ENCODE results near the gene ADORA2A.

ADORA2A gene

DNA sequence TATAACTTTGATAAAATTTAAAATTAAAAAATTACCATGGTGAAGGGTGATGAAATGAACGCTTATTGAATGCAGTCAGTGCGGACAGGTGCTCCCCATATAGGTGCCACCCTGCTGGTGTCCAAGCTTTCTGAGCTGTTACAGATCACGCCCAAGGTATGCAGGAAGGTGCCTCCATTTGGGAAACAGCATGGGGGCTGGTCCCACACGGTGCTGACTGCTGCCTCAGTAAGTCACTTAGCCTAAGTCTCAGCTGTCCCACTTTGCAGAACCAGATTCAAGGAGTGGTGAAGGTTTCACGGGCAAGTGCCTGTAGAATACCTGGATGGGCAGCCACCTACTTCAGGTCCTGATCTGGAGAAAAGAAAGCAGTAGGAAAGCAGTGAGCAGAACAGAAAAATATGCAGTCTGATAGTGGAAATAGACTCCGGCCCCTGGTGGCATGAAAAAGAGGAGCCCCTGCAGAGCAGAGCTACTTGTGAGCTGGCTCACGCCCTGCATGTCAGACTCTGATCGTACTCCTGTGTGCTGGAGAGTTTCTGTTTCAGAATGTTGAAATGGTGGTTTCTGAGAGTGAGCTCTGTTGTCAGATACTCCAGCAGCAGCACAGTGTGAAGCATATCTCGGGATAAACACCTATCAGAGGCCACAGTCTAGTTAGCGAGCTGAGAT is 33.2 kb downstream of the ADORA2A start:
- POLR2A ChIA-PET, result interaction anchor here (1.0 kb wide), 1 partner anchor 188 kb away, joined by 3 read pairs; no protein-coding TSS in a partner anchor
- DNase-seq (ENCODE audit: extremely low spot score), result no peak
- CTCF ChIA-PET, result interaction anchor here (1.5 kb wide), 1 partner anchor 39 kb away, joined by 4 read pairs; no protein-coding TSS in a partner anchor
- TF ChIP-seq ELF4 (IDR thresholded peaks at IDR 0.05) (no peak), BHLHE40 (IDR thresholded peaks at IDR 0.05; ENCODE audit: borderline replicate concordance) (no peak), TARDBP (IDR thresholded peaks at IDR 0.05) (no peak), ARNT (IDR thresholded peaks at IDR 0.05) (no peak), FOXK2 (IDR thresholded peaks at IDR 0.05) (no peak), HDGF (IDR thresholded peaks at IDR 0.05; ENCODE audit: borderline replicate concordance) (no peak), LEF1 (IDR thresholded peaks at IDR 0.05; ENCODE audit: borderline replicate concordance) (no peak), FOXM1 (IDR thresholded peaks at IDR 0.05; ENCODE audit: borderline replicate concordance) (no peak), L3MBTL2 (conservative IDR thresholded peaks at IDR 0.05) (no peak), NFRKB (IDR thresholded peaks at IDR 0.05) (no peak), SUZ12 (IDR thresholded peaks at IDR 0.05) (no peak), ZNF384 (IDR thresholded peaks at IDR 0.05) (no peak), CTBP1 (IDR thresholded peaks at IDR 0.05; ENCODE audit: borderline replicate concordance) (no peak), FOXA1 (IDR thresholded peaks at IDR 0.05) (no peak), SP1 (IDR thresholded peaks at IDR 0.05) (no peak)
- TF ChIP-seq, protein P1, sequence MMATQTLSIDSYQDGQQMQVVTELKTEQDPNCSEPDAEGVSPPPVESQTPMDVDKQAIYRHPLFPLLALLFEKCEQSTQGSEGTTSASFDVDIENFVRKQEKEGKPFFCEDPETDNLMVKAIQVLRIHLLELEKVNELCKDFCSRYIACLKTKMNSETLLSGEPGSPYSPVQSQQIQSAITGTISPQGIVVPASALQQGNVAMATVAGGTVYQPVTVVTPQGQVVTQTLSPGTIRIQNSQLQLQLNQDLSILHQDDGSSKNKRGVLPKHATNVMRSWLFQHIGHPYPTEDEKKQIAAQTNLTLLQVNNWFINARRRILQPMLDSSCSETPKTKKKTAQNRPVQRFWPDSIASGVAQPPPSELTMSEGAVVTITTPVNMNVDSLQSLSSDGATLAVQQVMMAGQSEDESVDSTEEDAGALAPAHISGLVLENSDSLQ (IDR thresholded peaks at IDR 0.05), result no peak

DNA sequence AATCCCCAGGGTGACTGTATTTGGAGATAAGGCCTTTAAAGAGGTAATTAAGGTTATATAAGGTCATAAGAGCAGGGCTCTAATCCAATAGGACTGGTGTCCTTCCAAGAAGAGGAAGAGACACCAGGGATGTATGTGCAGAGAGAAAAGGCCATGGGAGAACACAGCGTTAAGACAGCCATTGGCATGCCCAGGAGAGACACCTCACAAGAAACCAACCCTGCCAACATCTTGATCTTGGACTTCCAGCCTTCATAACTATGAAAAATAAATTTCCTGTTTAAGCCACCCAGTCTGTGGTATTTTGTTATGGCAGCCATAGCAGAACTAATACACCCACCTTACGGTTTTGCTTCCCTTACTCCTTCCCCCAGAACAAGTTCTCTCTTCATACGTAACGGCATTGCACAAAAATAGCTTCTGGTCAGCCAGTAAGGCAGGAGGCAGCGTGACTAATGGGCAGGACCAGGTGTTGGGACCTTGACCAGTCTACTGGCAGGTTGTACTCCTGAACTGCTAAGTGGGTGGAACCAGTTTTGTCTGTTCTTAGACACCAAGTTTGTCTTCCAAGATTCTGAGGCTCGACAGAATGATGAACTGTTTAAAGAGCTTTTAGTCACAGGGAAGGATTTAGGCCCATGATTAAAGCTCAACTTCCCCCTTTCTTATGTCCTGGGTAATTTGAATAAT is 35.8 kb downstream of the ADORA2A start:
- ChIA-PET CTCF (no interaction called here), POLR2A (interaction anchor here (0.9 kb wide), 1 partner anchor 16 kb away, joined by 3 read pairs; no protein-coding TSS in a partner anchor)
- no peak for DNase-seq (ENCODE audit: extremely low spot score)
- no peak for TF ChIP-seq NFRKB (IDR thresholded peaks at IDR 0.05)
- TF ChIP-seq, protein P1 (IDR thresholded peaks at IDR 0.05), result no peak
- no peak for TF ChIP-seq TARDBP (IDR thresholded peaks at IDR 0.05)
- no peak for TF ChIP-seq L3MBTL2 (conservative IDR thresholded peaks at IDR 0.05)
- TF ChIP-seq LEF1 (IDR thresholded peaks at IDR 0.05; ENCODE audit: borderline replicate concordance), result no peak
- no peak for TF ChIP-seq SUZ12 (IDR thresholded peaks at IDR 0.05)
- no peak for TF ChIP-seq BHLHE40 (IDR thresholded peaks at IDR 0.05; ENCODE audit: borderline replicate concordance)
- TF ChIP-seq CTBP1 (IDR thresholded peaks at IDR 0.05; ENCODE audit: borderline replicate concordance), result no peak
- no peak for TF ChIP-seq ARNT (IDR thresholded peaks at IDR 0.05)
- TF ChIP-seq ZNF384 (IDR thresholded peaks at IDR 0.05), result no peak
- TF ChIP-seq SP1 (IDR thresholded peaks at IDR 0.05), result no peak
- TF ChIP-seq FOXK2 (IDR thresholded peaks at IDR 0.05), result no peak
- no peak for TF ChIP-seq FOXM1 (IDR thresholded peaks at IDR 0.05; ENCODE audit: borderline replicate concordance)

DNA sequence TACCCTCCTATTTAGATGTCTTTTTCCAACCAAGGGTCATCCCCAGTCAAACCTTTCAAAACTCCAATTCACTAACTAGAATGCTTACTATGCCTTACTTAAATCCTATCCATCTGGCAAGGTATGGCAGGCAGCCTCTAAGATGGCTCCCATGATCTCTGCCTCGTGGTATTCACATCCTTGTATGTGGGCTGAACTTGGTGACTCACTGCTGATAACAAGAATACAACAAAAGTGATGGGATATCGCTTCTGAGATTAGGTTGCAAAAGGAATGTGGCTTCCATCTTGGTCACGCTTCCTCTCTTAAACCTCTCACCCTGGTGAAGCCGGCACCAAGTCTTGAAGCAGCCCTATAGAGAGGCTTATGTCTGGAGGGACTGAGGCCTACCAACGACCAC is 38.2 kb downstream of the ADORA2A start:
- ChIA-PET CTCF (interaction anchor here (0.7 to 1.3 kb wide), 2 partner anchors 9 to 17 kb away, joined by 3 read pairs; no protein-coding TSS in a partner anchor), POLR2A (no interaction called here)
- DNase-seq (ENCODE audit: extremely low spot score), result no peak

DNA sequence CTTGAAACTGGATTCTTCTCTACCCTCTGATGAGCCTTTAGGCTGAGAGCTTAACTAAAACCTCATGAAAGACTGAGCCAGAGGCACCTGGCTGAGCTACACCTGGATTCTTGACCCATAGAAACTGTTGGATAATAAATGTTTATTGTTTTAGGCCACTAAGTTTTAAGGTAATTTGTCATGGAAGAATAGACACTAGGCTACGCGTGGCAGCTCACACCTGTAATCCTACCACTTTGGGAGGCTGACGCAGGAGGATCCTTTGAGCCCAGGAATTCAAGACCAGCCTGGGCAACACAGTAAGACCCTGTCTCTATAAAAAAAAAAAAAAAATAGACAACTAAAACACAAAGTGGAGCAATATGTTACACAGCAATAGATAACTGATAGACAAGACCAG is 38.6 kb downstream of the ADORA2A start:
- no peak for DNase-seq (ENCODE audit: extremely low spot score)
- TF ChIP-seq FOXM1 (IDR thresholded peaks at IDR 0.05; ENCODE audit: borderline replicate concordance) (no peak), BHLHE40 (IDR thresholded peaks at IDR 0.05; ENCODE audit: borderline replicate concordance) (no peak), HDGF (IDR thresholded peaks at IDR 0.05; ENCODE audit: borderline replicate concordance) (no peak), FOXA1 (IDR thresholded peaks at IDR 0.05) (no peak), ZNF384 (IDR thresholded peaks at IDR 0.05) (no peak), FOXK2 (IDR thresholded peaks at IDR 0.05) (no peak), ARNT (IDR thresholded peaks at IDR 0.05) (no peak), TARDBP (IDR thresholded peaks at IDR 0.05) (no peak), SP1 (IDR thresholded peaks at IDR 0.05) (no peak), ELF4 (IDR thresholded peaks at IDR 0.05) (no peak), L3MBTL2 (conservative IDR thresholded peaks at IDR 0.05) (no peak), CTBP1 (IDR thresholded peaks at IDR 0.05; ENCODE audit: borderline replicate concordance) (no peak), NFRKB (IDR thresholded peaks at IDR 0.05) (no peak), LEF1 (IDR thresholded peaks at IDR 0.05; ENCODE audit: borderline replicate concordance) (no peak), SUZ12 (IDR thresholded peaks at IDR 0.05) (no peak)
- TF ChIP-seq, protein P1 (IDR thresholded peaks at IDR 0.05), result no peak
- ChIA-PET CTCF (interaction anchor here (0.7 to 1.3 kb wide), 2 partner anchors 9 to 17 kb away, joined by 3 read pairs; no protein-coding TSS in a partner anchor), POLR2A (no interaction called here)

More for the DNA sequence above, 38.2 kb downstream of the ADORA2A start:
- TF ChIP-seq ZNF384 (IDR thresholded peaks at IDR 0.05), result no peak
- TF ChIP-seq BHLHE40 (IDR thresholded peaks at IDR 0.05; ENCODE audit: borderline replicate concordance), result no peak
- no peak for TF ChIP-seq LEF1 (IDR thresholded peaks at IDR 0.05; ENCODE audit: borderline replicate concordance)

GRCh38 chr22:24466716-24467328 is 39.4 kb downstream of the ADORA2A start:
- CTCF ChIA-PET, result interaction anchor here (1.3 kb wide), 1 partner anchor 16 kb away, joined by 3 read pairs; no protein-coding TSS in a partner anchor
- DNase-seq (ENCODE audit: extremely low spot score), result peak; percentile 67
- TF ChIP-seq LEF1 (IDR thresholded peaks at IDR 0.05; ENCODE audit: borderline replicate concordance), result no peak
- TF ChIP-seq SP1 (IDR thresholded peaks at IDR 0.05), result no peak
- no peak for TF ChIP-seq FOXM1 (IDR thresholded peaks at IDR 0.05; ENCODE audit: borderline replicate concordance)
- no peak for TF ChIP-seq HDGF (IDR thresholded peaks at IDR 0.05; ENCODE audit: borderline replicate concordance)
- TF ChIP-seq ARNT (IDR thresholded peaks at IDR 0.05), result no peak
- TF ChIP-seq ELF4 (IDR thresholded peaks at IDR 0.05), result no peak
- no peak for TF ChIP-seq FOXK2 (IDR thresholded peaks at IDR 0.05)
- POLR2A ChIA-PET, result no interaction called here
